ENCODE measurements around the gene RABGEF1. TPM values are rescaled to one million over a fixed set of nuclear protein-coding genes. Genes with fewer than 3 reads are reported as not detected.
"Not testable (repeated sequence)": the region's sequence is repeated elsewhere in the genome, so short reads cannot be mapped to it uniquely, and the experiment has no call there.

Gene RABGEF1
- total RNA-seq, 2 donors from 2014 or later = 19.1 to 25.1 TPM

- intact Hi-C loops (cut with DNase I) = no loop called here
- TF ChIP-seq CTCF (IDR thresholded peaks at IDR 0.05) = no peak
- DNase-seq = no peak
- Histone ChIP-seq H3K4me3 (no peak overlapping the region), H3K27ac (no peak overlapping the region), H3K9me3 (no peaks in the 10 kb centered on the region), H3K27me3 (no peaks in the 10 kb centered on the region), H3K36me3 (no peaks in the 10 kb centered on the region), H3K9ac (ENCODE audit: low read depth in 2 of 2, low read length in 2 of 2) (no peak overlapping the region), H3K4me1 (no peaks in the 10 kb centered on the region)
These were observed 75.4 kb downstream of the RABGEF1 start for GRCh38 chr7:66815951-66816350.

GRCh38 chr7:66816658-66817057, 76.1 kb downstream of the RABGEF1 start:
- H3K27me3 ChIP-seq; H3K36me3 ChIP-seq; H3K9ac ChIP-seq (ENCODE audit: low read depth in 2 of 2, low read length in 2 of 2); H3K9me3 ChIP-seq; H3K4me3 ChIP-seq; H3K4me1 ChIP-seq; DNase-seq; intact Hi-C loops (cut with DNase I); H3K27ac ChIP-seq: not testable (repeated sequence)

DNA sequence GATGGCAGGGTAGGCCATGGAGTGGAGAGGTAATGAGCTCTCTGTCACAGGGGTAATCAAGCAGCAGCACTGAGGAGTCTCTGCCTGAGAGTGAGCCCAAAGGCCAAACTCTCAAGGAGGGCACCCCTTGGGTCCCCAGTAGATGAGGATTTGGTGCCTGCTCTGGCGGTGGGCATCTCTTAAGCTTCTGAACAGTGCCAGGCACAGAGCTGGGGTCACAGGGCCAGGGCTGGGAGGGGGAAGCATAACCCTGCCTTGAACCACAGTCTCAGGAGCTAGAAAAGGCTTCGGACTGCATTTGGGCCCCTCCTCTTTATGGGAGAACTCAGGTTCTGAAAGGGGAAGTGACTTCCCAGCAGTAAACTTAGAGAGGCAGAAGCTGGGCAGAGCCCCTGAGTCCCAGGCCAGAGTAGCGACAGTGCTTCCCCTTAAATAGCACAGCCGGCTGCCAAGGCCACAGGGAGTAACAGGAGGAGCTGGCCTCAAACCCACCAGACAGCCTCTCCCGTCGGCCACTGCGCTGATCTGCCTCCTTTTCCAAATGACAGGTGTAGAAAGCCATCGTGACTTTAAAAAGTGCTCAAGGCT, 76.8 kb downstream of the RABGEF1 start:
- H3K9me3 ChIP-seq; H3K36me3 ChIP-seq; H3K4me3 ChIP-seq; DNase-seq; H3K4me1 ChIP-seq; H3K27ac ChIP-seq; H3K27me3 ChIP-seq; H3K9ac ChIP-seq (ENCODE audit: low read depth in 2 of 2, low read length in 2 of 2); intact Hi-C loops (cut with DNase I): not testable (repeated sequence)

- H3K36me3 ChIP-seq; H3K27ac ChIP-seq; H3K4me3 ChIP-seq; DNase-seq; H3K9ac ChIP-seq (ENCODE audit: low read depth in 2 of 2, low read length in 2 of 2); H3K4me1 ChIP-seq; H3K27me3 ChIP-seq; H3K9me3 ChIP-seq; intact Hi-C loops (cut with DNase I): not testable (repeated sequence)
These were observed 77.4 kb downstream of the RABGEF1 start for GRCh38 chr7:66817956-66818355.

- H3K27ac ChIP-seq = no peak overlapping the region
- H3K4me3 ChIP-seq = no peak overlapping the region
- no peak overlapping the region for H3K9ac ChIP-seq (ENCODE audit: low read depth in 2 of 2, low read length in 2 of 2)
- intact Hi-C loops (cut with DNase I) = no loop called here
- H3K9me3 ChIP-seq = no peaks in the 10 kb centered on the region
- no peaks in the 10 kb centered on the region for H3K27me3 ChIP-seq
- DNase-seq = no peak
- no peaks in the 10 kb centered on the region for H3K36me3 ChIP-seq
- TF ChIP-seq CTCF (IDR thresholded peaks at IDR 0.05) = no peak
- H3K4me1 ChIP-seq = no peaks in the 10 kb centered on the region
These were observed 83.5 kb downstream of the RABGEF1 start for GRCh38 chr7:66824041-66824440.

DNA sequence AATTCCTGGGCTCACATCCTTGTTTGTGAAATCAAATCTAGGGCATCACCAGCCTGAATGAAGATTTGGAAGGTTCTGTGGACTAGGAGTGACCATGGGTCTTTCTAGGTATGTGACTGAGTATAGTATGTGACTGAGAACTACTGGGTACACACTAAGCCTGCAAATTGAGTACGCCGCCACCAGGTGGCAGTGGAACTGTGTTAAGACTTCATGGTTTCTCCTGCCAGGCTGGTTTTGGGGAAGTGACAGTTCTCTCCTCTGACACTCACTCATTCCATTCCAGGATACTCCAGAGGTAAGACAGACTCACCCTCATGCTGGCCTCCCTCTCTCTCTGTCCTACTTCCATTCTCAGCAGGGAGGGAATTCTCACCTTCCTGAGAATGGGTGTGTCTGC, 85.0 kb downstream of the RABGEF1 start:
- H3K27me3 ChIP-seq; H3K9me3 ChIP-seq; H3K36me3 ChIP-seq; H3K4me1 ChIP-seq; intact Hi-C loops (cut with DNase I); H3K4me3 ChIP-seq; H3K27ac ChIP-seq; H3K9ac ChIP-seq (ENCODE audit: low read depth in 2 of 2, low read length in 2 of 2): not testable (repeated sequence)
- DNase-seq = peak; percentile 59
- peak; percentile 19 for TF ChIP-seq CTCF (IDR thresholded peaks at IDR 0.05)

- H3K27ac ChIP-seq = no peak overlapping the region
- H3K4me1 ChIP-seq = no peaks in the 10 kb centered on the region
- H3K27me3 ChIP-seq = no peaks in the 10 kb centered on the region
- no peak for DNase-seq
- no peak overlapping the region for H3K9ac ChIP-seq (ENCODE audit: low read depth in 2 of 2, low read length in 2 of 2)
- intact Hi-C loops (cut with DNase I) = no loop called here
- no peaks in the 10 kb centered on the region for H3K9me3 ChIP-seq
- no peaks in the 10 kb centered on the region for H3K36me3 ChIP-seq
- H3K4me3 ChIP-seq = no peak overlapping the region
- no peak for TF ChIP-seq CTCF (IDR thresholded peaks at IDR 0.05)
These were observed 86.1 kb downstream of the RABGEF1 start for GRCh38 chr7:66826649-66827048.

DNA sequence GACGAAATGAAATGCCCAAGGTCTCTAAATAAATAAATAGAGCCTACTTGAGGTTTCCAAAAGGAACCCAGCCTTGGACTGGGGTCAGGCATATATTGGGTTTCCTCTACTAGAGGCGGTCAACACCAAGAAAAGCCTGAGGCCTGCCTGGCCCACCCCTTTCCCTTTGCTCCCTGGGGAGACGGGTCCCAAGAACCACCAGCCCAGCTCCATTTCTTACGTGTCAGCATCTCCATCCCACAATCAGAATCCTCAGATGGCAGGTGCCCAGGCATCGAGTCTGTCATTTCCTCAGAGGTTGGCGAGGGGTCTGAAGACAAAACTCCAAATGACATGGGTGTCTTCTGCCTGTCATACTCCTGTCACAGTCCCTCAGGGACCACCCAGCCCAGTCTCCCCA, 90.4 kb downstream of the RABGEF1 start:
- H3K9ac ChIP-seq (ENCODE audit: low read depth in 2 of 2, low read length in 2 of 2); H3K27me3 ChIP-seq; DNase-seq; H3K9me3 ChIP-seq; intact Hi-C loops (cut with DNase I); H3K4me3 ChIP-seq; H3K27ac ChIP-seq; H3K36me3 ChIP-seq; H3K4me1 ChIP-seq: not testable (repeated sequence)

All from colonic mucosa (tissue), 4 donors.